GM19351 (cell line): Measurements from ENCODE around the gene RCL1.

Experiments used
- ATAC-seq: cut with Tn5 transposase; IDR thresholded peaks from one replicate; pipeline ENCODE4 v1.9.1; 2021; ENCODE audit warnings: mild to moderate bottlenecking, moderate library complexity; ENCODE audit not compliant: unreplicated experiment

Gene RCL1

DNA sequence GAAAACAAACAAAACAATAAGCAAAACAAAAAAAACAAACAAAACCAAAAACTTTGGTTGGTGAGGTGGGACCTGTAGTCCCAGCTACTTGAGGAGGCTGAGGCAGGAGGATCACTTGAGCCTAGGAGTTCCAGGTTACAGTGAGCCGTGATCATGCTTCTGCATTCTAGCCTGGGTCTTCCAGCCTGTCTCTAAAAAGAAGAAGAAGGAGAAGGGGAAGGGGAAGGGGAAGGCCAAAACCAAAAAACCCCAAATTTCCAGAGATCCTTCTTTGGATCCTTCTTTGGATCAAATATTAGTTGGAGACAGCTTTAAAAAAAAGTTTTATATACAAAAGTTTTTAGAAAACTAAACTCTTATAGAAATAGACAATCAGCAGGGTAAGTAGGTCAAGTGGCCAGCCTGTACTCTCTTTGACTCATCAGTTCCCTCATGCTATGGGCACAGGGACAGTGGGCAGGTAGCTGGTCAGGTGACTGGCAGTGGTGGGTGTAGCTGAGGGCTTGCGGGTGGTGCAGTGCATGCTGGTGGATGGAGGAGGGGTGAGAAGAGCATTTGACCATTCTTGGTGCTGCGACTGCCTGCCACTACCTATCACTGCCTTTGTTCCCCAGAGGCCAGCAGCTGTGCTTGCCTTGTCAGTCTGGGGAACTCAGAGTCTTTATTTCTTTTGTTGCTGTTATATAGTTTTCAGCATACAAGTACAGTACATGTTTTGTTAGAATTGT is 12.6 kb downstream of the RCL1 start:
- ATAC-seq = no peak

DNA sequence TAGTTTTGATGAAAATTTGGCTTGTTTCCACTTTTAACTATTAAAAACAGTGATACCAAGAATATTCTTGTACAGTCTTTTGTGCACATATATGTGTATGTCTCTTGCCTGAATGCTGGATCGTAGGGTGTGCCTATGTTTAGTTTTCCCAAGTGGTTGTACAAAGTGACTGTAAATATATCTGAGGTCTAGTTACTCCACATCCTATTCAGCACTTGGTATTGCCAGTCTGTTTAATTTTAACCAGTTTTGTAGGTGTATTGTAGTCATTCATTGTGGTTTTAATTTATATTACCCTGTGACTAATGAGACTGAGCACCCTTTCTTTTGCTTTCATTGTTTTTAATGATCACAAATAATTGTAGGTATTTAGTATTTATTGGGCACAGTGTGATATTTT is 17.8 kb downstream of the RCL1 start:
- ATAC-seq = no peak

DNA sequence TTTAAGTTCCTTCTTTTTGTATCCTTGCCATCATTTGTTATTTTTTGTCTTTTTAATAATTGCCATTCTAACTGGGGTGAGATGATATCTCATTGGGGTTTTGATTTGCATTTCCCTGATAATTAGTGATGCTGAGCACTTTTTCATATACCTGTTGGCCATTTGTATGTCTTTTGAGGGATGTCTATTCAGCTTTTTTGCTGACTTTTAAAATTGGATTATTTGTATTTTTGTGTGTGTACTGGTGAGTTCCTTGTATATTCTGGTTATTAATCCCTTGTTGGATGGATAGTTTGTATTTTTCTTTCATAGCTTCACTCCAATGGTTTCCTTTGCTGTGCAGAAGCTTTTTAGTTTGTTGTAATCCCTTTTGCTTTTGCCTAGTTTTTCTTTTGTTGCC is 19.1 kb downstream of the RCL1 start:
- ATAC-seq = no peak

DNA sequence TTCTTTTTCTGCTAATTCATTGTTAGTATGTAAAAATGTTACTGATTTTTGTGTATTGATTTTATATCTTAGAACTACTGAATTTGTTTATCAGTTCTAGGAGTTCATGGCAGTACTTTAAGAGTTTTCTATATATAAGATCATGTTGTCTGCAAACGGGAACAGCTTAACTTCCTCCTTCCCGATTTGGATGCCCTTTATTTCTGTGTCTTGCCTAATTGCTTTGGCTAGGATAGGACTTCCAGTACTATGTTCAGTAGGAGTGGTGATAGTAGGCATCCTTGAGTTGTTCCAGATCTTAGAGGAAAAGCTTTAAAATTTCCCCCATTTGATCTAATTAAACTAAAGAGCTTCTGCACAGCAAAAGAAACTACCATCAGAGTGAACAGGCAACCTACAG is 20.1 kb downstream of the RCL1 start:
- ATAC-seq = no peak

DNA sequence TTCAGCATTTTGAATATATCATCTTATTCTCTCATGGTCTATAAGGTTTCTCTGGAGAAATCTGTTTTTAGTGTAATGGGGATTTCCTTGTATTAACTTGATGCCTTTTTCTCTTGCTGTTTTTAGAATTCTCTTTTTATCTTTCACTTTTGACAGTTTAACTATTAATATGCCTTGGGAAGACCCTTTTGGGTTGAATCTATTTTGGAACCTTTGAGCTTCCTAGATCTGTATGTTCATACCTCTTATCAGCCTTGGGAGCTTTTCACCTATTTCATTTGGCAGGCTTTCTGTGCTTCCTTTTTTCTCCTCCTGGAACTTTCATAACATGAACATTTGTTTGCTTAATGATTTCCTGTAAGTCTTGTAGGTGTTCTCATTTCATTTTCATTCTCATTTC is 22.2 kb downstream of the RCL1 start:
- ATAC-seq = peak; percentile 42

DNA sequence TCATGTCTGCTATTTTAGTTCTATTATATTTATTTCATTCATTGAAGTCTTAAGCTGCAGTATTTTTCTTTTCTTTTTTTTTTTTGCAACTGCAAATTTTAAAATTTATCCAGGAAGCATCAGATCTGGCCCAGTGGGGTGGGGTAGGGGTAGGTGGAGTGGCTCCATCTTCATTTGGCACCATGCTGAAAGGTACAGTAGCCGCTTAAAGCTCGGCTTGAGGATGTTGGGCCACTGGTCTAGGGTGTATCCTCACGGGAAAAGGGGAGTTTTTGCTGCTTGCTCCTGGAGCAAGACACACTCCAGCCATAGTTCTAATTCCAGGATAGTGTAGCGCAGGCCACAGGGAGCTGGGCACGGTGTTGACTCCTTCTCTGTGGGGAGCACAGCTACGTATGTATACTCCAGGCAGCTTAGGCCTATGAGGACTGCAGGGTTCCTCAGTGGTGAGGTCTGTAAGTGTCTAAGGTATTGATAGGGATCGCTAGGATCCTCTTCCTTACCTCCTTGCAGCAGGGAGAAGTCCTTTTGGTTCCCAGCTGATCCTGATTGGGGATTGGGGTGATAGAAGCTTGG is 22.7 kb downstream of the RCL1 start:
- peak; percentile 49 for ATAC-seq

DNA sequence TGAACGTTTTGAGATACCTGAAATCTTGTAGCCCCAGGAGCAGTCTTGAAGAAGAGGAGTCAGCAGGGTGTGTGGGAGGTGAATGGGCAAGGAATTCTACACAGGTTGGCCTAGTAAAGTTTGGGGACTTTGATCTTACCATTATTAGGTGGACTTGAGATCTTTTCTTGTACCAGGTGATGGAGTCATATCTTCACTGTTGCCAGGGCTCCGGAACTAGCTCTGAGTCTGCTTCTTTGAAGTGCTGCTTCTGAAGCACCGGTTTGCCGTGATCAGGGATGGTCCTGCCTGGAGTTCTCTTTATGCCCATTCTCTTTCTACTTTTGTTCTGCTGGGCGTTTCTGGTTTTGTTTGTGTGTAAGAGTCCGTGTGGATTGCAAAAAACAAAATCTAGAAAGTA is 27.4 kb downstream of the RCL1 start:
- no peak for ATAC-seq

DNA sequence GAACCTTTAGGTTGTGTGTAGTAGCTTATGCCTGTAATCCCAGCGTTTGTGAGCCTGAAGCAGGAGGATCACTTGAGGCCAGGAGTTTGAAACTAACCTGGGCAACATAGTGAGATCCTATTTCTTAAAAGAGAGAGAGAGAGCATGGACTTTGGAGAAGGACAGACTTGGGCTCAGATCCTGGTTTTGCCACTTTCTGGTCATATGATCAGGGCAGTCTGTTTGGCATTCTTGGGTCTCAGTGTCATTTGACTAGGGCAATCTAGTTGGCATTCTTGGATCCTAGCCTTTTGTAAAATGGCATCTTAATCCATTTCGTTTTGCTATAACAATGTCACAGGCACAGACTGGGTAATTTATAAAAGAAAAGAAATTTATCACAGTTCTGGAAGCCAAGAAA is 28.4 kb downstream of the RCL1 start:
- ATAC-seq = no peak

DNA sequence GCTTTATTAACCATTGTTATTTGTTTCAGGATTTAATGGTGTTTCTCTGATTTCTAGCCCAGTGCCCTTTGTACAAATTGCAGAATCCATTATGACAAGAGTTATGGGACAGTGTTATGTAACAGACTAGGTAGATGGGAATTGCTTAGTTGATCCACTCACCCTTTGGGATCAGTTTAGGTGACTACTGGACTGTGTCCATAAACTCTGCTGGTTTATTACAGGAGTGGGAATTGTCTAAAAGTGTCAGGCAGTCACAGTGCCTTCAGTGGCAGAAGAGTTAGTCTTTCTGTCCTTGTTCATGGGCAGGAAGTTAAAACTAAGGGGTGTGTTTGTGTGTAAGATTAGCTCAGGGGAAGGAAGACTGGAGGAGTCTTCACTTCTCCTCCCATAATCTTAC is 29.3 kb downstream of the RCL1 start:
- ATAC-seq = no peak

DNA sequence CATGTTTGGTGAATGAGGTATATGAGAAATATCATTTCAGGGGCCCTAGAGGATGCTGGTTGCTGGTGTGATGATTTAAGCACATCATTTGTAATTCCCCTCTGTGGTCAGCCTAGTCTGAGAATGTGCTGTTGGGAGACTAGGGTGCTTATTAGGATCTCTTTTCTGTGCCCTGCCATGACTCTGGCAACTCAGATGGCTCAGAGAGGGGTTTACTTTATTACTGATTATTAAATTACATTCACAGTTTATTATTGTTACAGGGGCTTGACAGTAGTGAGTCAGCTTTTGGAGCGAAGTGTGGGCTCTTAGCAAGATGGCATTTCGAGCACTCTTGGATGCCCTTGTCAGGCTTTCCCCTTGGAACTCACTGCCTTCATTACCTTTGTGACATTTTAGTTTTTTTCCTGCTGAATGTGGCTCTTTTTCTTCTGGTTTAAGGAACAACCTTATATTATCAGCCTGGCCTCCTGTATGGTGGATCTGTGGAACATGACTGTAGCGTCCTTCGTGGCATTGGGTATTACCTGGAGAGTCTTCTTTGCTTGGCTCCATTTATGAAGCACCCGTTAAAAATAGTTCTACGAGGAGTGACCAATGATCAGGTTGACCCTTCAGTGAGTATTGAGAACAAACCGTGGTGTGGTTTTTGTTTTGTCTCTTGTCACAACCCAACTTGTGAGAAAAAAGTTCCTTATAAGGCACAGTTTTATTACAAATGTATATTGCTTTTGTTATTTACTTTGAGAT is 33.8 kb downstream of the RCL1 start:
- ATAC-seq = no peak

DNA sequence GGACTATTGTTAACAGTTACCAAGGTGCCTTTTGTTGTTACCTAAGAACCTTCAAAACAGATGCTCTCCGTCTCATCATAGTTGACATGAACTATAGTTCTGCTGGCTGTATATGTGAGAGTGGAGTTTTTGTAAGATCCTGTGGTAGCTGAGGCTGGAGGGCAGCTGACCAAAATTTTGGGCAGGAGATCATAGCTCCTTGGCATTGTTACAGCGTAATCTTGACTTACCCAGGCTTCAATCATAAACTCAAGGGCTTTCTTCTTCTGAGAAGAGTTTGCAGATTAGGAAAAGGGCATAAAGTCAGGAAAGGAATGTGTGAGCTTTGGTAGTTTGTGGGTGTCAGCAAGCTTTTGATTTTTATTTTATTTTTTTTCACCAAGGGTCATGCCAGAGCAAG is 34.5 kb downstream of the RCL1 start:
- no peak for ATAC-seq

DNA sequence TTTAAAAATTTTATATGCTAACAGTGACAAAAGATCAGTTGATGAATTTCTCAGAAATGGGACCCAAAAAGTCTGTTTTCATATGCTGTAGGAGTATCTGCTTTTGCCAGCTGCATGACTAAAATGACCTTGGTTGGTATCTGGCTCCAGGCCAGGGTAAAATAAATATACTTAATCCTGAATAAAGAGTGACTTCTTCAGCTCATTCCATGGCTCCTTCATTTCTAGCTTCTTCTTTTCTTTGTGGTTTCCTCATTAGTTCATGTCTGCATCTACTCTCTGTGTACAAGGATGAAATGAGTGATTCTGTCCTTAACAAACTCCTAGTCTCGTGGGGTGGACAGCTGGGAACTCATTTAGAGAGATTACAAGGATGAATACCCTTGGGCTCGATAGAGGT is 36.0 kb downstream of the RCL1 start:
- no peak for ATAC-seq

DNA sequence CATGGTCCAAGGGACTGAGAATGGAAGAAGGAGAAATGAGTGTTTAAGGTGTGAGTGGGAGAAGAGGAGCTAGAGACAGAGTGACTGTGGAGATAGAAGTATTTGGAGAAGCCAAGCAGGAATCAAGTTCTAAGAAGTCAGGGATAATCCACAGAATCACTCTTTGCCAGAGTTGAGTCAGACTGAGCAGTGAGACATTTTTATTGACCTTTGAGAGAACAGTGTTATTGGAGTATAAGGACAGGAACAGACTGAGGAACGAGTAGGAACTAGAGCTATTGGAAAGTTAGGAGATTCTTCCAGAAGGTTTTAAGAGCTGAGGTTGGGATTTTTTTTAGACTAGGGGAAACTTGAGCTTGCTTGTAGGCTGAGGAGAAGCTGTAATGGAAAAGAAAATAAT is 37.2 kb downstream of the RCL1 start:
- ATAC-seq = no peak

DNA sequence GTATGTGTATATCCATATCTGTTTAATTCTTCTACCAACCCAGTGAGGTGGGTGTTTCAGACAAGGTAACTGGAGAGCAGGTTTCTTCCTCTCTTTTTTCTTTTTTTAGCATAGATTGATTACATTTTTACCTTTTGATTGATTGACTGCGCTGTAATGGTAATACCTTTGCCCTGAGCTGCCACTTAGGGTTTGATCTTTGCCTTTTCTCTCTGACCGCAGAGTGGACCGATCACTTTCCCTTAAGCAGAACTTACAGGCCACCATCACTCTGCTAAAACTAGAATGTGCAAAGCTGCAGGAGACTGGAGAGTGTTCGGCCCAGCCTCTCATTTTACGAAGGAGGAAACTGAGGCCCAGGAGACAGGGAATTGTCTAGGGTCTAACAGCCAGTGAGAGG is 38.0 kb downstream of the RCL1 start:
- ATAC-seq = no peak

DNA sequence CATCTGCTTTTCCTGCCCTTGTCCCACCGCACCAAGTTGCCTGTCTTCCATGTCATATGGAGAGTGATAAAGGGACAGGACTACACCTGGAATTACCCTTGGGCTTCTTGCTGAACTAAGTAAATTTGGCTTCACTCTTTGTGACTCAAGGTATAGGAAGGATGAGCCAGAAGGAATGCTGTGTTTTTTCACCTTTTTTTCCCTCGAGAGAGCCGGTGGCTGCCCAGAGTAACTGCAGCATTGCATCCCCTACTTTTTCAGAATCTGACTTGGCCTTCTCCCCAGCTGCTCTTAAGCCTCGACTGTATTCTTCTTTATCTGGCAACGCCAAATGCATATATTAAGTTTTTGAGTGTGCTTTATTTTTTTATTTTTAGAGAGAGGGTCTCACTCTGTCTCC is 38.4 kb downstream of the RCL1 start:
- ATAC-seq = no peak

DNA sequence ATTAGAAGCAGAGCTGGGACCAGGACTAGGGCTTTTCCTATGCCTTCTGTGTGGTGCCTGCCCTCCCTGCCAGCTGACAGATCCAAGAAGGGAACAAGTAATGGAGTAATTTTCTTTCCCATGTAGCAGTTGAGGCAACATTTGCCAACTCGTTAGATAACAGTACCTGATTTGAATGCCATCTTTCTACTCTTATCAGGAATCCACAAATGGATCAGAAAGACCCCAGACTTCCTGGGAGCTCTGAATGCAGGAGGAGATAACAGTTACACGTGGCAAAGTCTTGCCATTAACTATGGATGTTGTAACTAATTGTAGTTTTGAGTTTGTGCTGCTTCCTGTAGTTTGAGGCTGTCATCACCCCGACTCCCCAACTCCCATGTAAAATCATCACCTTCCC is 39.2 kb downstream of the RCL1 start:
- ATAC-seq = no peak

DNA sequence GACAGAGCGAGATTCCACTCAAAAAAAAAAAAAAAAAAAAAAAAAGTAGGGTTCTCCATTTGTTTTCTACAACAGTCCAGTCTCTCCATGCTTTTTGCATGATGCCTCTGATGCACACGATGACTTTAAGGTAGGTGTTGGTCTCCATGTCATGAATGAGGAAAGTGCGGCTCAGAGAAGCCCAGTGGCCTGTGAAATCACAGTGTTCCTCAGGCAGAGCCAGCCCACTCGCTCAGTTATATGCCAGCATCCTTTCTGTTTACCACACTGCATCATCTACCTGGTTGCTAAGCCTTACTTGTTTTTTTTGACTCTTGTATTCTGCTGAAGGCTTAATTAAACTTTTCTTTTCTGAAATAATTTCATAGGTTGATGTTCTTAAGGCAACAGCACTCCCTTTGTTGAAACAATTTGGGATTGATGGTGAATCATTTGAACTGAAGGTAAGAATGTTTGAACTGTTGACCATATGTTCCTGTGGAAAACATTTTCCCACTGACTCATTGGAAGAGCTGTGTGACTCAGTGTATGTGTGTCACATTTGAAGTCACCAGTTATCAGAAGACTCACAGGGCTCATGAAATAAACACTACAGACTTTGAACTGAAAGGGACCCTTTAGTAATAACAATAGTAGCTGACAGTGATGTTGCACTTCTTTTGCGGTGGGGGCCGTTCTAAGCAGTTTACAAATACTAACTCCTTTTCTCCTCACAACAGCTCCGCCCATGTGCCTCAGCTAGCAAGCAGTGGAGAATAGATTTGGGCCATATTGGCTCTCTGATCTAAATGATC is 40.2 kb downstream of the RCL1 start:
- peak; percentile 74 for ATAC-seq

DNA sequence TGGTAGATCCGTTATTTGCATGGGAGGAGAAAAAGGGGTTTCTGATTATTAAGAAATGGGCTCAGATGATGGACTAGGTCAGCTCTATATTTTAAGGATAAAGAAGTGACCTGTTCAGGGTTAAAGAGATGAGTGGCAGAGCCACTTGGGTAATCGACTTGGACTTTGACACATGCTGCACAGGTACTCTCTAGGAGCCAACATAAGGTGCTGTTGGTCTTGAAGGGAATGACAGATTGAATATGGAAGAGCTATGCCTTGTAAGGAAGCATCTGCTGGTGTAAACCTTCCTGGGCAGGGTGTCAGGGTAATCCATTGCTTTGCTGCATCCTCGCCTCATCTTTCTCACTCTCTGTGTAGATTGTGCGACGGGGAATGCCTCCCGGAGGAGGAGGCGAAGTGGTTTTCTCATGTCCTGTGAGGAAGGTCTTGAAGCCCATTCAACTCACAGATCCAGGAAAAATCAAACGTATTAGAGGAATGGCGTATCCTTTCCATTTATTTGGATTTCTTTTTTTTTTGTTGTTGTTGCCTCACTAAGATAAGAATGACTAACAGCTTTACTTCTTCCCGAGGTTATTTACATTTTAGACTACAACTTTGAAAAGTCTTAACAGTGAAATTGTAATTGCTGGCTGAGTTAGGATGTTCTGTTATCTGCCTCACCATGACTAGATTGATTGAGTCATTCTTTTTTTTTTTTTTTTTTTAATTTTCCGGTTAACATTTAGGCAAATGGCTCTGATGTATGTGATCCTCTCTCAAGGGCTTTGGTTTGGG is 41.2 kb downstream of the RCL1 start:
- no peak for ATAC-seq

DNA sequence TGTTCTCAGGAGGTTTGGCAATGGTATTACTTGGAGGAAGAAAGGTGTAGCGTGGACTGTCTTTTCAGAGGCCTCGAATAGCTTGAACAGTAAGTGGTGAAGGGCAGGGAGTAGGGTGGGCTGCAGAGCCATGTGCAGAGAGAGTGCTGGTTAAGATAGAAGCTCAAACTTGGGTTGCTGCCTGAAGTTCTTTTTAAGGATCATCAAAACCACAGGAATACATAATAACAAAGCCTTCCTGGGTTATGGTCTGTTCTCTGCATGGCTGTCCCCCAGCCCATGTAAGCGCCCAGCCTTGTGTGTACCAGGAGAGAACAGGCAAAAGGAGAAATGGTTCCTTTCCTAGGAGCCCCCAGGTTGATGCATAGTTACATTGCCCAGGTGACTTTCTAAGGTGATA is 43.9 kb downstream of the RCL1 start:
- no peak for ATAC-seq

DNA sequence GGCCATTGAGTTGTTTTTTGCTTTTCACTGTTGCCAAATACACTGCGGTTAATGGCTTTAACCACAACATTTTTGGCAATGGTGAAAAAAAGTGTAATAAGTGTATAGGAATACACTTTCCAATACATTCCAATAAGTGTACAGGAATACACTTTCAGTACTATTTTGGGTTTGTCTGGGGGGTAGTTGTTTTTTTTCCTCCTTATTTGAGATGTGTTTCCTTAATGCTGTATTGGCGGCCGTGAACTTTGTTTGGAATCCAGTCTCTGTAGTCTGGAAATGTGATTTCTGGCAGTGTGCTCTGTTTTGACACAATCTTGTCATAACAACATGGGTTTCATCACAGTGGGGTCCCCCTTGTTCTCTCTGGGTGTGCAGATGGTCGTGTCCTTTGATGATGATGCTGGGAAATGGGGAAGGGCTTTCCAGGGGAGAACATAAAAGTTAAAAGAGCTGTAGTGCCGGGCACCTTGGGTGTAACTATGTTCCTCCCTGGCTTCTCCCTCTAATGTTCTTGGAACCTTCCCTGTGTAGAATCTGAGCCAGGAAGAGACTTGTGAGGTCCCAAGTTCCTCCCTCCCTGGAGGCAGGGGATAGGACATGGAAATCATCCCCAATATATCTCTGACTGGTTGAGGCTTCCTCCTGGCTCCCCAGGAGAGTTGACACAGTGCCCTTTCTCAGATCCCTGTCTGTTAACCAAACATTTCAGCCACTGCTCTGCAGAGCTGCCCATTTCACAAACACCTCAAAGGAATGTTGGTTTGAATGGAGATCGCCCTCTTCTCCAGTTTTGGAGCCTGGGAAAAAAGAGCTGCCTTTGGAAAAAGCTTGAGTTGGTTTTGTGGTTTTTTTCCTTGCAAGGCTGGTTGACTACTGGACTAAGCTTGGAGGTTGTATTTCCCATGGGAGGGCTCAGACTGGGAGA is 44.8 kb downstream of the RCL1 start:
- ATAC-seq = no peak
